NT2/D1 (cell line): Measurements from ENCODE around the gene CLEC7A.

Source experiments
- YY1 ChIP-seq: IDR thresholded peaks from 2 replicates; pipeline ENCODE4 v1.6.1; 2011; ENCODE audit not compliant: insufficient read length, insufficient read depth
- ZNF274 ChIP-seq: IDR thresholded peaks from 2 replicates; pipeline ENCODE4 v1.6.1; 2011; ENCODE audit warnings: mild to moderate bottlenecking, low read depth, low read length

GRCh38 chr12:10073261-10073660, 56.7 kb downstream of the CLEC7A start:
- no peak for TF ChIP-seq YY1
- TF ChIP-seq ZNF274: no peak
